Measurements from ENCODE around the gene IL17D.
"Not testable (repeated sequence)": the region's sequence is repeated elsewhere in the genome, so short reads cannot be mapped to it uniquely, and the experiment has no call there.

The IL17D gene

GRCh38 chr13:20721058-20721453 is 17.6 kb downstream of the IL17D start:
- DNase-seq, result no peak

DNA sequence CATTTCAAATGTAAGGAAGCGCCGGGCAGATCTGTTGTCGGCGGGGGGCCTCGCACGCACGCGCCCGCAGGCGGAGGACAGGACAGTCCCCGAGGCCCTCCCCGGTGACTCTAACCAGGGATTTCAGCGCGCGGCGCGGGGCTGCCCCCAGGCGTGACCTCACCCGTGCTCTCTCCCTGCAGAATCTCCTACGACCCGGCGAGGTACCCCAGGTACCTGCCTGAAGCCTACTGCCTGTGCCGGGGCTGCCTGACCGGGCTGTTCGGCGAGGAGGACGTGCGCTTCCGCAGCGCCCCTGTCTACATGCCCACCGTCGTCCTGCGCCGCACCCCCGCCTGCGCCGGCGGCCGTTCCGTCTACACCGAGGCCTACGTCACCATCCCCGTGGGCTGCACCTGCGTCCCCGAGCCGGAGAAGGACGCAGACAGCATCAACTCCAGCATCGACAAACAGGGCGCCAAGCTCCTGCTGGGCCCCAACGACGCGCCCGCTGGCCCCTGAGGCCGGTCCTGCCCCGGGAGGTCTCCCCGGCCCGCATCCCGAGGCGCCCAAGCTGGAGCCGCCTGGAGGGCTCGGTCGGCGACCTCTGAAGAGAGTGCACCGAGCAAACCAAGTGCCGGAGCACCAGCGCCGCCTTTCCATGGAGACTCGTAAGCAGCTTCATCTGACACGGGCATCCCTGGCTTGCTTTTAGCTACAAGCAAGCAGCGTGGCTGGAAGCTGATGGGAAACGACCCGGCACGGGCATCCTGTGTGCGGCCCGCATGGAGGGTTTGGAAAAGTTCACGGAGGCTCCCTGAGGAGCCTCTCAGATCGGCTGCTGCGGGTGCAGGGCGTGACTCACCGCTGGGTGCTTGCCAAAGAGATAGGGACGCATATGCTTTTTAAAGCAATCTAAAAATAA is 18.2 kb downstream of the IL17D start:
- no peak for DNase-seq

DNA sequence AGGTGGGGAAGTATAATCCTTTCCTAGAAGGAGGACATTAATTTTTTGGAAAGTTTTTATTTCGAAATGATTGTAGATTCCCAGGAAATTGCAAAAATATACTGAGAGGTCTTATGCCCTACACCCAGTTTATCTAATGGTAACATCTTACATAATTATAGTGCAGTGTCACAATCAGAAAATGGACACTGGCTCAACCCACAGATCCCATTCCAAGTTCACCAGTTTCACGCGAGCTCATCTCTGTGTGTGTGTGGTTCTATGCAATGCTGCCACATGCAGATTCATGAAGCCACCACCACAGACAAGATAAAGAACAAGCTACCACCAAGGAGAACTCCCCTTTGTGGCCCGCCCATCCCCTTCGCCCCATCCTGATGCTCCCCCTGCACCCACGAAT is 24.4 kb downstream of the IL17D start:
- no peak for DNase-seq

DNA sequence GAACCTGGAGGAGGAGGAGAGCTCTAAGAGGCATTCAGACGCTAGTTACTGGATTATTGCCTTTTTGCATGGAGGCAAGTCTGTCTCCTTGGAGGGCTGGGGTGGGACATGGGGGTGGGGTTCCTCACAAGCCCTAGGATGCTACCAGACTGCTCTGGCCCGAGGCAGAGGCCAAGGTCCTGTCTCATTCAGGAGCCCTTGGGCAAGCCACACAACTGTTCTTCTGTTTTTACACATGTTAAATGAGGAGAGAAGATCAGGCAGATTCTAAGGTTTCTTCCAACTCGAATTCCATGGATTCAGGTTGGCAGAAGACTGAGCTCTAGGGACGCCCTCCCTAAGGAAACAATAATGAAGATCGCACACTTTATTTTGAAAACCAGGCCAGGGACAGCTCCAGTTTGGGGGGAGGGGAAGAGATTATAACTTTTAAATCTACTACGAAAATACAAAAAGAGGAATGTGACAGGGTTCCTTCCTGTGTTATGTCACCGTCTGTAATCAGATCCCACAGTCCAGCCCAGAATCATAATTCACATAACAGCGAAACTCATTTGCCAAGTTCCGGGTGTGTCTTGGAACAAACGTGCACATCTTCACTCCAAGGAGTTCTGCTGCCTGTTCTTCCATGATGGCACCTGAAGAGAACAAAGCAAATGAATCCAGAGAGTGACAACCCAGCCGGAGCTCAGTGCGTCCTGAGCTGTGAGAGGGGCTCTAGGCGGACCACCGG is 25.2 kb downstream of the IL17D start:
- DNase-seq, result no peak

DNA sequence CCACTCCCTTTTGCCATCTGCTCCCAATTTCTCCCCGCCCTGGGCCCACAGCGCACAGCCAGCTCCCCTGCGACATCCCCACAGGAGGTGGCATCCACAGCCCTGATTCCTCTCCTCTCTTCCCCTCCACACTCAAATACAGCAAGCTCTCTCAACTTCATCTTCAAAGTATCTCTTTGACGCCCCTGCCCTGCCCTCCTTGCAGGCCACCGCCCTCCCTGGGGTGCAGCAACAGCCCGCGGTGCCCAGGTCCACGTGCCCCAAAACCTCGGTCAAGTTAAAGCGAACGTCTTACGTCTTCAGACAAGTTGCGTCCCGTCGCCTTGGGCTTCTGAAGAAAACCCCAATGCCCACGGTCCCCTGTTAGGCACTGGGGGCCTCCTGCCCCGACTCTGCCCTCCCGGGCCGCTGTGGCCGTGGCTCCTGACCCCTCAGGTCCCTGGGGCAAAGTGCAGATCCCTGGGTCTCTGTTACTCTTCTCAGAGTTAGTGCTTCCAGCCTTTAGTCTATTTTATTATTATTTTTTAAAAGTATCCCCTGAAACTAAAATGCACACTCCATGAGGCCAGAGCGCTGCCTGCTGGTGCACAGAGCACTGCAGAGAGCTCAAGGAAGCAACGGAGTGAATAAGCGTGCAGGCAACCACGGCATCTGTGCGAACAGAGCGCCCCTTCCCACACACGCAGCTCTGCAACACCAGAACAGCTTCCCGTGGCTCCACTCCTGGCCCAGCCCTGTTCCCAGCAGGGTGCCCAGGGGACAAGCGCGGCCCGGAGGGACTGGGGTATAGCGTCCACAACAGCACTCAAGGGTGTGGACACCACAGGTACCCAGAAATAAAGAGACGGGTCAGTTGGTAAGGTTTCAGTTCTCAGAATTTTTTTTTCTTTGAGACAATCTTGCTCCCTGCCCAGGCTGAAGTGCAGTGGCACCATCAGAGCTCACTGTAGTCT is 26.4 kb downstream of the IL17D start:
- no peak for DNase-seq

DNA sequence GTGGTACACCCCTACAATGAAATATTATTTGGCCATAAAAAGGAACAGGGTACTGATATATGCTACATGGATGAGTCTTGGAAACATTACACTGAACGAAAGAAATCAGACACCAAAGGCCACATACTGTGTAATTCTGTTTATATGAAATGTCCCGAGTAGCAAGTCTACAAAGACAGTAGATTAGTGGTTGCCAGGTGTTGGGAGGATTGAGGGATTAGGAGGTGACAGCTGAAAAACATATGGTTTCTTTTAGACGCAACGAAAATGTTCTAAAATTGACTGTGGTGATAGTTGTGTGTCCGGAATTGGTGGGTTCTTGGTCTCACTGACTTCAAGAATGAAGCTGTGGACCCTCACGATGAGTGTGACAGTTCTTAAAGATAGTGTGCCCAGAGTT is 35.1 kb downstream of the IL17D start:
- no peak for DNase-seq

- DNase-seq, result no peak
Measured at GRCh38 chr13:20740021-20740420, 36.5 kb downstream of the IL17D start.

DNA sequence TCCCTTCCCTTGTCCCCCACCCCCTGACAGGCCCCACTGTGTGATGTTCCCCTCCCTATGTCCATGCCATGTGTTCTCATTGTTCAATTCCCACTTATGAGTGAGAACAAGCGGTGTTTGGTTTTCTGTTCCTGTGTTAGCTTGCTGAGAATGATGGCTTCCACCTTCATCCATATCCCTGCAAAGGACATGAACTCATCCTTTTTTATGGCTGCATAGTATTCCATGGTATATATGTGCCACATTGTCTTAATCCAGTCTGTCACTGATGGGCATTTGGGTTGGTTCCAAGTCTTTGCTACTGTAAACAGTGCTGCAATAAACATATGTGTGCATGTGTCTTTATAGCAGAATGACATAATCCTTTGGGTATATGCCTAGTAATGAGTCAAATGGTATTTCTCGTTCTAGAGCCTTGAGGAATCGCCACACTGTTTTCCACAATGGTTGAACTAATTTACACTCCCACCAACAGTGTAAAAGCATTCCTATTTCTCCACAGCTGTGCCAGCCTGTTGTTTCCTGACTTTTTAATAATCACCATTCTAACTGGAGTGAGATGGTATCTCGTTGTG is 40.4 kb downstream of the IL17D start:
- not testable (repeated sequence) for DNase-seq

DNA sequence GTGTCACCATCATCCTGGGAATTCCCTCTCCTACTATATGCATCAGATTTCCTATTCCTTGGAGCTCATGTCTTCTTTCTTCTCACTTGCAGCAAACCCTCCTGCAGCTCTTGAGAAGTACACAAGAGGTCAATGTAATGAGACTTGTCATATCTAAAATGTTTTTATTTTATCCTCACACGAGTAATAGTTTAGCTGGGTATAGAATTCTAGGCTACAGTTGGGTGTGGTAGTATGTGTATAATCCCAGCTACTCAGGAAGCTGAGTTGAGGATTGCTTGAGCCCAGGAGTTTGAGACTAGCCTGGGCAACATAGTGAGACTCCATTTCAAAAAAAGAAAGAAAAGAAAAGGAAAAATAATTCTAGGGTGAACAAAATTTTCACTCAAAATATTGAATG is 45.9 kb downstream of the IL17D start:
- no peak for DNase-seq

GRCh38 chr13:20754009-20754408 is 50.5 kb downstream of the IL17D start:
- DNase-seq, result no peak

GRCh38 chr13:20760872-20761271 is 57.4 kb downstream of the IL17D start:
- no peak for DNase-seq

DNA sequence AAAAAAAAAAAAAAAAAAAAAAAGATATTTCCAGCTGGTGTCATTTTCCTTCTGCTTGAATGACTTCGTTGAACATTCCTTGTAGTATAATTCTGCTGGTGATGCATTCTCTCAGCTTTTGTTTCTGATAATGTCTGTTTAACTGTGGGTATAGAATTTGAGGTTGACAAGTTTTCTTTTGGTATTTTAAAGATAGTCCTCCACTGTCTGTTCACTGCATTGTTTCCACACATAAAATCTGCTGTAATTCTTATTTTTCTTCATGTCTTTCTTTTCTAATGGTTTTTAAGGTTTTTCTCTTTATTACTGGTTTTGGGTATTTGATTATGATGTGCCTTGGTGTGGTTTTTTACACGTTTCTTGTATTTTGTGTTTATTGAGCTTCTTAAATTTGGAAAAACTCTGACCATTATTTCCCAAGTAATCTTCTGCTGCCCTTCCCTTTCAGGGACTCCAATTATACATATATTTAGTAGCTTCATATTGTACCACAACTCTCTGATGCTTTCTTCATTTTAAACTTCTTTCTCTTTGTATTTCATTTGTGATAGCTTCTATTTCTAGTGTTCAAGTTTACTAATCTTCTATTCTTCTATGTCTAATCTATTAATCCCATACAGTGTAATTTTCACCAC is 63.9 kb downstream of the IL17D start:
- no peak for DNase-seq

DNA sequence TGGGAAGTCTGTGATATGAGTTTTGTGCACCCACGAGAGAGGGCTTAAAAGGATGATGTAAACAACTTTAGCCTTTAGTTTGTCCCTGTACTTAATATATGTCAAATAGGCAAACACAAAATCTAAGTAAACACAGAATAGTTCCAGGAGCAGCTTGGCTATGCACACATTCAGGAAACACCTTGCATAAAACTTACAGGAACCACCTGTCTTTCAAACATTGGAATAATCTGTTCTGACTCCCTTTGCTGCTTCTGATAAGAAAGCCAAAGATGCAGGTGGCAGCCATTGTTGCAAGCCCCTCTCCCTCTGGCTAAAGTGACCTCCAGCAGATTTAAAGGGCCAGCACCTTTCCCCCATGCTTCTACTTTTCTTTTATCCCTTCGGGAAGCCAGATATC is 65.6 kb downstream of the IL17D start:
- DNase-seq, result no peak

- no peak for DNase-seq
Measured at GRCh38 chr13:20769834-20770233, 66.3 kb downstream of the IL17D start.

Measured in RPMI8226 (cell line).